ENCODE data around the gene MBD3.

DNA sequence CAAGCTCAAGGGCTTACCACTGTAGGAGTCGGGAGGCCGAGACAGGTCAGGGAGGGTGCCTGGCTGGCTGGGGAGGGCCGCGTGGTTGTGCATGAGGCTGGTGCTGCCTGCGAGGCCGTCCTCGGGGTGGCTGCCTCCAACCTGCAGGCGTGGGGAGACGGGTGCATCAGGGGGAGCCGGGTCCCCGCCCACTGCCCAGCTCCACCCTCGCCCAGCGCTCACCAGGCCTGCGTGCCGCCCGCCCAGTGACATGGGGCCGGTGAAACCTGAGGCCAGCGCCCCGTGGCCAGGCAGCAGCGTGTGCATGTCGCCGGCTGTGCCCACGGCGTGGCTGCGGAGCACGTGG lies 26.4 kb upstream of the MBD3 start:
- TF ChIP-seq CTCF (IDR thresholded peaks at IDR 0.05; ENCODE audit: low read length) (no peak), EZH2phosphoT487 (IDR thresholded peaks at IDR 0.05; ENCODE audit: low read length) (no peak), EZH2 (optimal IDR thresholded peaks at IDR 0.05; ENCODE audit: low read depth, low read length) (no peak)
